ENCODE results near the gene DIDO1.
"Not testable (repeated sequence)": the region's sequence is repeated elsewhere in the genome, so short reads cannot be mapped to it uniquely, and the experiment has no call there.

The DIDO1 gene

GRCh38 chr20:62875419-62876361, 50.6 kb downstream of the DIDO1 start:
- FAIRE-seq: no peak

GRCh38 chr20:62874964-62875344, 51.4 kb downstream of the DIDO1 start:
- no peak for FAIRE-seq

GRCh38 chr20:62873681-62874031, 52.6 kb downstream of the DIDO1 start:
- peak; percentile 60 for FAIRE-seq

GRCh38 chr20:62873280-62873679, 53.0 kb downstream of the DIDO1 start:
- no peak for FAIRE-seq

GRCh38 chr20:62872862-62873261, 53.4 kb downstream of the DIDO1 start:
- FAIRE-seq: no peak

- no peak for FAIRE-seq
Measured at GRCh38 chr20:62872184-62872847, 54.0 kb downstream of the DIDO1 start.

GRCh38 chr20:62864207-62864606, 62.1 kb downstream of the DIDO1 start:
- FAIRE-seq: no peak

- FAIRE-seq: no peak
Measured at GRCh38 chr20:62861726-62862336, 64.5 kb downstream of the DIDO1 start, which contains the start of gene TCFL5. TSS of gene TCFL5 (minus strand) at chr20:62861822. CDS start at chr20:62861670, 152 bp downstream.

- FAIRE-seq: no peak
Measured at GRCh38 chr20:62860924-62861691, 65.2 kb downstream of the DIDO1 start.

GRCh38 chr20:62860391-62860923, 65.8 kb downstream of the DIDO1 start:
- no peak for FAIRE-seq

- FAIRE-seq: no peak
Measured at GRCh38 chr20:62859721-62860120, 66.6 kb downstream of the DIDO1 start.

GRCh38 chr20:62858058-62858830, 68.1 kb downstream of the DIDO1 start:
- no peak for FAIRE-seq

GRCh38 chr20:62856931-62857619, 69.2 kb downstream of the DIDO1 start:
- FAIRE-seq: no peak

- FAIRE-seq: no peak
Measured at GRCh38 chr20:62855120-62855519, 71.2 kb downstream of the DIDO1 start.

- FAIRE-seq: no peak
Measured at GRCh38 chr20:62854121-62854520, 72.2 kb downstream of the DIDO1 start.

- not testable (repeated sequence) for FAIRE-seq
Measured at GRCh38 chr20:62853304-62853703, 73.0 kb downstream of the DIDO1 start.

- FAIRE-seq: no peak
Measured at GRCh38 chr20:62852841-62853240, 73.5 kb downstream of the DIDO1 start.

- no peak for FAIRE-seq
Measured at GRCh38 chr20:62852196-62852595, 74.1 kb downstream of the DIDO1 start.

- no peak for FAIRE-seq
Measured at GRCh38 chr20:62850333-62850974, 75.9 kb downstream of the DIDO1 start.

GRCh38 chr20:62849431-62849830, 76.9 kb downstream of the DIDO1 start:
- no peak for FAIRE-seq

- FAIRE-seq: not testable (repeated sequence)
Measured at GRCh38 chr20:62848917-62849316, 77.4 kb downstream of the DIDO1 start.

All from A204.1 (cell line).